Neural cell (in vitro differentiated cells): ENCODE results near the gene NLRP13.

ENCODE experiments used
- EZH2 ChIP-seq: fragments of 200-600, 300-800 bp; shearing (Covaris generic), sonication (generic); IDR thresholded peaks from 2 replicates; pipeline ENCODE4 v1.6.1; 2014; ENCODE audit warnings: antibody characterized with exemption, low read length, borderline replicate concordance, mild to moderate bottlenecking; ENCODE audit not compliant: insufficient read depth, poor library complexity, severe bottlenecking
- POLR2AphosphoS5 ChIP-seq: IDR thresholded peaks from 2 replicates; pipeline ENCODE4 v1.6.1; 2012
- TF ChIP-seq, protein P1 (sequence below): fragments of 450-650 bp; IDR thresholded peaks from 2 replicates; pipeline ENCODE4 v1.5.1; 2014; ENCODE audit warnings: antibody characterized with exemption, mild to moderate bottlenecking, moderate library complexity; ENCODE audit not compliant: poor library complexity, severe bottlenecking

DNA sequence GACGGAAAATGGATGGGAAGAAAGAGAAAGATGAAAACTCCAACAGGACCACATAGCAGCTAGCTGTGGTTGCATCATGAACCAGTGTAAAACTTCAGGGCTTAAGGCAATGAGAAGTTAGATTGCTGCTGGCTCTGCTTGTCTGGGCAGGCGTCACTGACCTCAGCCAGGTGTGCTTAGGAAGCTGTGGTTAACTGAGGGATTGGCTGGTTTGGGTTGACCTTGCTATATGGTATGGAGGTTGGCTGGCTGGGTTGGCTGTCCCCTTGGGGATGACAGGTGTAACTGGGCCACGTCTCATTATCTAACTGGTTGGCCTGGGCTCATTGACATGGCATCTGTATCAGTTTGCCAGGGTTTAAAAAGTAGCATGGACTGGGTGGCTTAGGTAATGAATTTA is 54.9 kb downstream of the NLRP13 start:
- TF ChIP-seq, protein P1, sequence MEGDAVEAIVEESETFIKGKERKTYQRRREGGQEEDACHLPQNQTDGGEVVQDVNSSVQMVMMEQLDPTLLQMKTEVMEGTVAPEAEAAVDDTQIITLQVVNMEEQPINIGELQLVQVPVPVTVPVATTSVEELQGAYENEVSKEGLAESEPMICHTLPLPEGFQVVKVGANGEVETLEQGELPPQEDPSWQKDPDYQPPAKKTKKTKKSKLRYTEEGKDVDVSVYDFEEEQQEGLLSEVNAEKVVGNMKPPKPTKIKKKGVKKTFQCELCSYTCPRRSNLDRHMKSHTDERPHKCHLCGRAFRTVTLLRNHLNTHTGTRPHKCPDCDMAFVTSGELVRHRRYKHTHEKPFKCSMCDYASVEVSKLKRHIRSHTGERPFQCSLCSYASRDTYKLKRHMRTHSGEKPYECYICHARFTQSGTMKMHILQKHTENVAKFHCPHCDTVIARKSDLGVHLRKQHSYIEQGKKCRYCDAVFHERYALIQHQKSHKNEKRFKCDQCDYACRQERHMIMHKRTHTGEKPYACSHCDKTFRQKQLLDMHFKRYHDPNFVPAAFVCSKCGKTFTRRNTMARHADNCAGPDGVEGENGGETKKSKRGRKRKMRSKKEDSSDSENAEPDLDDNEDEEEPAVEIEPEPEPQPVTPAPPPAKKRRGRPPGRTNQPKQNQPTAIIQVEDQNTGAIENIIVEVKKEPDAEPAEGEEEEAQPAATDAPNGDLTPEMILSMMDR: no peak
- TF ChIP-seq EZH2 (no peak), POLR2AphosphoS5 (no peak)
